HEK293T (cell line): ENCODE results near the gene RPRD1A.

Experiments used
- CTCF ChIA-PET: fragments of 350-600 bp; formaldehyde crosslinking; extraction: SDS; loops from one replicate; lab custom pipeline; 2021; ENCODE audit warnings: antibody characterized with exemption, inconsistent platforms; lab: Yijun Ruan, JAX
- POLR2A ChIA-PET: fragments of 350-600 bp; formaldehyde crosslinking; extraction: SDS; loops from one replicate; lab custom pipeline; 2020; ENCODE audit warnings: antibody characterized with exemption, inconsistent platforms; lab: Yijun Ruan, JAX
- DNase-seq: peaks from one replicate; pipeline ENCODE4 v3.0.0; 2012; ENCODE audit warnings: mixed read lengths; ENCODE audit errors: extremely low spot score
- ARNT ChIP-seq: fragments of 450-650 bp; IDR thresholded peaks from 2 replicates; pipeline ENCODE4 v1.6.1; 2017; ENCODE audit warnings: mild to moderate bottlenecking
- BHLHE40 ChIP-seq: fragments of 450-650 bp; IDR thresholded peaks from 2 replicates; pipeline ENCODE4 v1.6.1; 2016; ENCODE audit warnings: mild to moderate bottlenecking, moderate library complexity, borderline replicate concordance
- CTBP1 ChIP-seq: fragments of 450-650 bp; IDR thresholded peaks from 2 replicates; pipeline ENCODE4 v1.6.1; 2016; ENCODE audit warnings: borderline replicate concordance
- ELF4 ChIP-seq: fragments of 450-650 bp; IDR thresholded peaks from 2 replicates; pipeline ENCODE4 v1.6.1; 2017; ENCODE audit warnings: antibody characterized with exemption
- FOXA1 ChIP-seq: fragments of 450-650 bp; IDR thresholded peaks from 2 replicates; pipeline ENCODE4 v1.6.1; 2016; ENCODE audit warnings: mild to moderate bottlenecking
- FOXK2 ChIP-seq: fragments of 450-650 bp; IDR thresholded peaks from 2 replicates; pipeline ENCODE4 v1.6.1; 2016; ENCODE audit warnings: mild to moderate bottlenecking
- FOXM1 ChIP-seq: fragments of 450-650 bp; IDR thresholded peaks from 2 replicates; pipeline ENCODE4 v1.6.1; 2017; ENCODE audit warnings: mild to moderate bottlenecking, borderline replicate concordance
- HDGF ChIP-seq: fragments of 450-650 bp; IDR thresholded peaks from 2 replicates; pipeline ENCODE4 v1.6.1; 2017; ENCODE audit warnings: antibody characterized with exemption, borderline replicate concordance
- L3MBTL2 ChIP-seq: fragments of 450-650 bp; conservative IDR thresholded peaks from 2 replicates; pipeline ENCODE4 v1.6.1; 2016; ENCODE audit warnings: mild to moderate bottlenecking
- LEF1 ChIP-seq: fragments of 450-650 bp; IDR thresholded peaks from 2 replicates; pipeline ENCODE4 v1.6.1; 2017; ENCODE audit warnings: mild to moderate bottlenecking, borderline replicate concordance
- NFRKB ChIP-seq: fragments of 450-650 bp; IDR thresholded peaks from 2 replicates; pipeline ENCODE4 v1.6.1; 2016; ENCODE audit warnings: mild to moderate bottlenecking, moderate library complexity
- SP1 ChIP-seq: fragments of 450-650 bp; IDR thresholded peaks from 2 replicates; pipeline ENCODE4 v1.6.1; 2017
- SUZ12 ChIP-seq: fragments of 450-650 bp; IDR thresholded peaks from 2 replicates; pipeline ENCODE4 v1.6.1; 2016; ENCODE audit warnings: mild to moderate bottlenecking
- TARDBP ChIP-seq: fragments of 450-650 bp; IDR thresholded peaks from 2 replicates; pipeline ENCODE4 v1.6.1; 2016
- ZNF384 ChIP-seq: fragments of 450-650 bp; IDR thresholded peaks from 2 replicates; pipeline ENCODE4 v1.6.1; 2016
- TF ChIP-seq, protein P1 (sequence below): fragments of 450-650 bp; IDR thresholded peaks from 2 replicates; pipeline ENCODE4 v1.6.1; 2016

RPRD1A gene

DNA sequence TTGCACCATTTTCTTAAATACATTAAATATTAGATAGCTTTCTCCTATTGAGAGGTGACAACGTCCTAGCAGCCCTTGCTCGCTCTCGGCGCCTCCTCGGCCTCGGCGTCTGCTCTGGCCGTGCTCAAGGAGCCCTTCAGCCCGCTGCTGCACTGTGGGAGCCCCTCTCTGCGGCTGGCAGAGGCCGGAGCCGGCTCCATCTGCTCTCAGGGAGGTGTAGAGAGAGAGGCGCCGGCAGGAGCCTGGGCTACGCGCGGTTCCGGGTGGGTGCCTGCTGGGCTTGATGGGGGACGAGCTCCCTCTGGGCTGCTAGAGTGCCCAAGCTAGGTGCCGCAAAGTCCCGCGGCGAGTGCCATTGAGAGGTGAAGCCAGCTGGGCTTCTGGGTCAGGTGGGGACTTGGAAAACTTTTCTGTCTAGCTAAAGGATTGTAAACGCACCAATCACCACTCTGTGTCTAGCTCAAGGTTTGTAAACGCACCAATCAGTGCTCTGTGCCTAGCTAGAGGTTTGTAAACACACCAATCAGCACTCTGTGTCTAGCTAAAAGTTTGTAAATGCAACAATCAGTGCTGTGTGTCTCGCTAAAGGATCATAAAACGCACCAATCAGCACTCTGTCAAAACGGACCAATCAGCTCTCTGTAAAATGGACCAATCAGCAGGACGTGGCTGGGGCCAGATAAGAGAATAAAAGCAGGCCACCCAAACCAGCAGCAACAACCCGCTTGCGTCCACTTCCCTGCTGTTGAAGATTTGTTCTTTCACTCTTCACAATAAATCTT lies 3.1 kb downstream of the RPRD1A start:
- ChIA-PET POLR2A (no interaction called here), CTCF (interaction anchor here (1.8 kb wide), 1 partner anchor 46 kb away, joined by 6 read pairs; no protein-coding TSS in a partner anchor)
- DNase-seq: no peak
- TF ChIP-seq L3MBTL2 (no peak), ARNT (no peak), ELF4 (no peak), FOXA1 (no peak), FOXM1 (no peak), BHLHE40 (no peak), CTBP1 (no peak), ZNF384 (no peak), NFRKB (no peak), HDGF (no peak), TARDBP (no peak), SUZ12 (no peak), LEF1 (no peak), FOXK2 (no peak), SP1 (no peak)
- TF ChIP-seq, protein P1, sequence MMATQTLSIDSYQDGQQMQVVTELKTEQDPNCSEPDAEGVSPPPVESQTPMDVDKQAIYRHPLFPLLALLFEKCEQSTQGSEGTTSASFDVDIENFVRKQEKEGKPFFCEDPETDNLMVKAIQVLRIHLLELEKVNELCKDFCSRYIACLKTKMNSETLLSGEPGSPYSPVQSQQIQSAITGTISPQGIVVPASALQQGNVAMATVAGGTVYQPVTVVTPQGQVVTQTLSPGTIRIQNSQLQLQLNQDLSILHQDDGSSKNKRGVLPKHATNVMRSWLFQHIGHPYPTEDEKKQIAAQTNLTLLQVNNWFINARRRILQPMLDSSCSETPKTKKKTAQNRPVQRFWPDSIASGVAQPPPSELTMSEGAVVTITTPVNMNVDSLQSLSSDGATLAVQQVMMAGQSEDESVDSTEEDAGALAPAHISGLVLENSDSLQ: no peak

DNA sequence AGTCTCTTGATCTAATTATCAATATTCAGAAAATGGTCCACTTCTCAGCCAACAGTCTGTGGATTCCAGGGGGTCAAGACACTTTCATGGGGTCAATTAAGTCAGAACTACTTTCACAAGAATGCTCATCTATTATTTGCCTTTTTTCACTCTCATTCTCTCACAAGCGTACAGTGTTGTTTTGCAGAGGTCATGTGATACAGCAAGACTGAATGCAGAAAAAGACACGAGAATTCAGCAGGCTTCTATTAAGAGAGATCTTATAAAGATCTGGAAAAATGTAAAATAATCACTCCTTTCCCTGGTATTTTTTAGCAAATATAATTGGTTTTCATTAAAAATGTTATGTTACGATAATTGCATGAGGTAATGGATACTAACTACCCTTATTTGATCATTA lies 8.7 kb downstream of the RPRD1A start:
- ChIA-PET CTCF (no interaction called here), POLR2A (no interaction called here)
- TF ChIP-seq ELF4: no peak
- TF ChIP-seq FOXA1: no peak
- TF ChIP-seq BHLHE40: no peak
- no peak for TF ChIP-seq FOXM1
- no peak for TF ChIP-seq TARDBP
- TF ChIP-seq NFRKB: no peak
- DNase-seq: no peak

DNA sequence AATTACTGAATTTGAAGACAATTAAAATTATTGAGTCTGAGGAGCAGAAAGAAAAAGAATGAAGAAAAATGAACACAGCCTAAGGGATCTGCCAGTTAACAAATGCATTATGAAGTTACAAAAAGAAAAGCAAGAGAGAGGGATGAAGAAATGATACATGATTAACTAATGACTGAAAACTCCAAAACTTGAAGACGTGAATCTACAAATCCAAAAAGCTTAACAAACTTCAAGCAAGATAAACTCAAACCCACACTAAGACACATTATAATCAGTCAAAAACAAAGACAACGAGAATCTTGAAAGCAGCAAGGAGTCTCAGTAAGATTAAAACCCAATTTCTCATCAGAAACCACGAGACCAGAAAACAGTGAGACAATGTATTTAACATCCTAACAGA lies 15.6 kb downstream of the RPRD1A start:
- POLR2A ChIA-PET: no interaction called here
- no peak for DNase-seq
- CTCF ChIA-PET: no interaction called here
- TF ChIP-seq ELF4 (no peak), HDGF (no peak), TARDBP (no peak), L3MBTL2 (no peak), BHLHE40 (no peak), ARNT (no peak), FOXA1 (no peak), FOXK2 (no peak)
- TF ChIP-seq, protein P1: no peak

DNA sequence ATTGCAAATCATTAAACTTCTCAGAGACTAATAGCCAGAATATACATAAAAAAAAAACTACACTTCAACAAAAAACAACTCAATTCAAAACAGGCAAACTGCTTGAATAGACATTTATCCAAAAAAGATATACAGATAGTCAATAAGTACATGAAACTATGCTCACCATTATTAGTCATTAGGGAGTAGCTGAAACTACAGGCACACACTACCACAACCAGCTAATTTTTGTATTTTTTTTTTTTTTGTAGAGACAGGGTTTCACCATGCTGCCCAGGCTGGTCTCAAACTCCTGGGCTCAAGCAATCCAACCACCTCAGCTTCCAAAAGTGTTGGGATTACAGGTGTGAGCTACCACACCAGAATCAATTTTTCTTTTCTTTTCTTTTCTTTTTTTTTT lies 16.9 kb downstream of the RPRD1A start:
- ChIA-PET CTCF (no interaction called here), POLR2A (no interaction called here)
- TF ChIP-seq FOXA1 (no peak), TARDBP (no peak), ZNF384 (no peak), LEF1 (no peak)
- DNase-seq: no peak

DNA sequence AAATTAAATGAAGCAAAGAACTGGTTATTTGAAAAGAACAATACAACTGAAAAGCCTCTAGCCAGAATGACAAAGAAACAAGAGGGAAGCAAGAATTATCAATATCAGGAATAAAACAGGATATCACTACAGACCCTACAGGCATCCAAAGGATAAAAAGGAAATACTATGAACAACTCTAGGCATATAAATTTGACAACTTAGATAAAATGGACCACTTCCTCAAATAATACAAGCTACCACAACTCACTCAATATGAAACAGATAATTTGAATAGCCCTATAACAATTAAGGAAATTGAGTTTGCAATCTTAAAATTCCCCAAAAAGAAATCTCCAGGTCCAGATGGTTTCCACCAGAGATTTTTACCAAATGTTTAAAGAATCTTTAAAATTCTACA lies 19.8 kb downstream of the RPRD1A start:
- POLR2A ChIA-PET: no interaction called here
- CTCF ChIA-PET: interaction anchor here (0.6 kb wide), 1 partner anchor 910 kb away, joined by 3 read pairs; no protein-coding TSS in a partner anchor
- TF ChIP-seq HDGF (no peak), TARDBP (no peak), FOXM1 (no peak)
- DNase-seq: no peak

DNA sequence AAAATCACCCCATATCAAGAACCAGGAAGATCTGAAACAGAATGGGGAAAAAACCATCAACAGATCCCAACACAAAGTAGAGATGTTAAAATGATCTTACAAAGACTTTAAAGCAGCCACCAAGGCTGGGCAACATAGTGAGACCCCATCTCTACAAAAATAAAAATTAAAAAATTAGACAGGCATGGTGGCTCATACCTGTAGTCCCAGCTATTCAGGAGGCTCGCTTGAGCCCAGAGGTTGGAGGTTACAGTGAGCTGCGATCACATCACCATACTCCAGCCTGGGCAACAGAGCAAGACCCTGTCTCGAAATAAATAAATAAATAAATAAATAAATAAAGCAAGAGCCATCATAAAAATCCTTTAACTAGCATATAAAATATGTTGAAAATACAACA lies 20.5 kb downstream of the RPRD1A start:
- ChIA-PET POLR2A (no interaction called here), CTCF (interaction anchor here (0.6 kb wide), 1 partner anchor 909 kb away, joined by 3 read pairs; no protein-coding TSS in a partner anchor)
- TF ChIP-seq, protein P1: no peak
- TF ChIP-seq ELF4 (no peak), L3MBTL2 (no peak), FOXK2 (no peak), HDGF (no peak), CTBP1 (no peak), SUZ12 (no peak), LEF1 (no peak), SP1 (no peak), BHLHE40 (no peak), FOXA1 (no peak), ARNT (no peak), NFRKB (no peak), ZNF384 (no peak), TARDBP (no peak)
- DNase-seq: no peak
